Stimulated activated CD4-positive, alpha-beta T cell treated with anti-CD3 and anti-CD28 coated beads, Interleukin-4, amount 100 ng/mL, for 1 hour (primary cell): ENCODE data around the gene ZNF197.
"Not testable (repeated sequence)": the region's sequence is repeated elsewhere in the genome, so short reads cannot be mapped to it uniquely, and the experiment has no call there.

ENCODE experiments used
- DNase-seq: peaks from one replicate; pipeline ENCODE4 v3.0.0-alpha.2; 2020

Gene ZNF197

DNA sequence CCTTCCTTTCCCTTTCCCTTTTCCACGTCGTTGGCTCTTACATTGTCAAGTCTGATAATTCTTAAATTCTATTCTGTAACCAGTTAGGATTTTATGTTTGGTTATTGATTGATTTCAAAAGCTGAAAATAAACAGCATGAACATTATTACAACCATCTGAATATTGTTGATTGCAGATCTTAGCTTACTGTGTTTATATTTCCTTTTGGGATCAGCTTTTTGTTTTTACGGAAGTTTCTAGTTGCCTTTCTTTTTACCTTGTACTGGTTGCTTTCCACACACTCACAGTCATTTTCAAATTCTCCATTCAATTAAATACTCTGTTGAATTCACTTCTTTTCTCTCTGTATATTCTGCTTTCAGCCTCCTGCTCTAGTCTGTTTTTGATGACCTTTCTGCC, 40.3 kb downstream of the ZNF197 start:
- DNase-seq = no peak

DNA sequence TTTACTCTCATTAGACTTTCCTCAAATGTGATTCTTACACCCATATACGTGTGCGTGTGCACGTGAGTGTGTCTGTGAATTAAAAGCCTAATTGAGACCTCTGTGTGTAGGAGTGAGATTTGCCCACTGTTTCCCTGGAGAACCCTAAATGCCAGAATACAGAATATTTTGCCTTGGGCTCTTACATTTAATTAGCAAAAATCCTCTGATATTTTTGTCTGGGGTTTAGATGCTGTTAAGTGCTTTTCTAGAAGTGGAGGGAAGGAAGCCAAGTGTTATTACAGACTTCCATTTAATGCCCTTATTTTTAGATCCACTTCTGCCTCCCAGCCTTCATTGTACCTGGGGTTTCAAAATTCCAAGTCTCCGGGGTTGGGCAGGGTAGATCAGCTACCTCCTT, 41.5 kb downstream of the ZNF197 start:
- no peak for DNase-seq

DNA sequence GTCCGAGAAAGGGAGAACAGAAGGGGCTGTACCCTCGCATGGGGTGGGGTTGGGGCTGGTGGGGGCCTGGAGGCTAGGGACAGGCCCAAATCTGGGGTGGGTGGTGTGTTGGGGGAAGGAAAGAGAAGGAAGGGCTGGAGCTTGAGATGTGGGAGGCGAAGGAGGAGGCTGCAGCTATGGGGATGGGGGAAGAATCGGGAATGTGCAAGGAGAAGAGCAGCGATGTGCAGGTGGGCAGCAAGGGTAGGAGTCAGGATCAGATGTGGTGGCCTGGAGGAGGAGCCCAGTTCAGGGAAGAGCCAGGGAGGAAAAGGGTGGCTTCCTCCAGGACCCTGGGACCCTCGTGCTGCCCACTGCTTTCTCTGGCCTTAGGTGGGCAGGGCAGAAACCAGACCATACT, 44.9 kb downstream of the ZNF197 start:
- no peak for DNase-seq

DNA sequence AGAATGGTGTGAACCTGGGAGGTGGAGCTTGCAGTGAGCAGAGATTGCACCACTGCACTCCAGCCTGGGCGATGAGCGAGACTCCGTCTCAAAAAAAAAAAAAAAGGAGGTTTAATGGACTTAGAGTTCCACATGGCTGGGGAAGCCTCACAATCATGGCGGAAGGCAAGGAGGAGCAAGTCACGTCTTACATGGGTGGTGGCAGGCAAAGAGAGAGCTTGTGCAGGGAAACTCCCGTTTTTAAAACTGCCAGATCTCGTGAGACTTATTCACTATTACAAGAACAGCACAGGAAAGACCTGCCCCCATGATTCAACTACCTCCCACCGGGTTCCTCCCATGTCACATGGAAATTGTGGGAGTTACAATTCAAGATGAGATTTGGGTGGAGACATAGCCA, 48.6 kb downstream of the ZNF197 start:
- not testable (repeated sequence) for DNase-seq

- DNase-seq = no peak
Measured at GRCh38 chr3:44674211-44674610, 49.4 kb downstream of the ZNF197 start.

DNA sequence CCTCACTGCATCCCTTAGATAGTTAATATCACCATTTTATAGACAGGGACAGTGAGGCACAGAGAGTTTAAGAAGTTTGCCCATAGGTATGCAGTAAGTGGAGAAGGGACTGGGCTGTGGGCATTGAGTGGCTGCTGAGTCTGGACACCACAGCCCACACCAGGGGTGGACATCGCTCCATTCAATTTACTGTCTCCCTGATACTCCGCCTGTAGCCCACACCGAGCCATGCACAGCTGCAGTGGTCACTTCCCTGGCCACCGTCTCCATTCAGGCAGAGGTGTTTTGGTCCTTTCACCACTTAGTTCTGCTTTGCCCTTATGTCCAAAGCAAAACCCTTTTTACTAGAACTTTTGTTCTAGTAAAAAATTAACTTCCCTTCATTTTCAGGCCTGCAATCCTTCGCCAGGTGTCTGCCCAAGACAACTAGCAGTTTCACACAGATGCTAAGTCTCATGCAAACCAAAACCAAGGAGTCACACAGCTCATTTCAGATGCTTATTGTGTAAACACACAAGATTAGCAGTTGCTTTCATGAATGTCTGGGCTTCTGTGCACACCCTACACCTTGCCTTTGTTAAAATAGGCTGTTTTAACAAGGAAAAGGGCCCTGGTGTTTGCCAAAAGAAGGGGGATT, 53.8 kb downstream of the ZNF197 start:
- DNase-seq = no peak

- DNase-seq = no peak
Measured at GRCh38 chr3:44680921-44681455, 56.2 kb downstream of the ZNF197 start.

DNA sequence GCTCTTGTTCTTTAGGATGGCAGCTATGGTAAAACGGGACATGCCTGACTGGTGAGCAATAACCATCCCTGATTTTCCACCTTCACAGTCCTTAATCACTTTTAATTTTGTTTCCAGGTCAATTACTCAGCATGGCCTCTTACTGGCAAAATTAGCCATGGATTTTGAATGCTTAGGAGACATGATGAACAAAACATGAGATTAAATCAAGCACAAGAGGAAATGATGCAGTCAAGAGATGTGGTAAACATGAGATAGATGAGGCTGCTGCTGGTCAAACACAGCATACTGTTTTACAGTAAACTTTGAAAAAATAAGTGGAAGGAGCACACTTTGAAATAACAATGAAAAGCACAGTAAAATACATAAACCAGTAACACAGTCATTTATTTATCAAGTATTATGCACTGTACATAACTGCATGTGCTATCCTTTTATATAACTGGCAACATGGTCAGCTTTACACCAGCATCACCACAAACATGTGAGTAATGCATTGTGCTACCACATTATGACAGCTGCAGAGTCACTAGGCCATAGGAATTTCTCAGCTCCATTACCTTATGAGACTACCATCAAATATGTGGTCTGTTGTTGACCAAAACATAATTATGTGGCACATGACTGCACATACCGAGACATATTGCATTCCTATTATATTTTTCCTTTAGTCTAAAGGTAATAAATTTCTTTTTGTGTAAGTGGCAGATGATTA, 57.5 kb downstream of the ZNF197 start:
- DNase-seq = no peak

GRCh38 chr3:44685128-44685800, 60.4 kb downstream of the ZNF197 start:
- DNase-seq = peak; percentile 65

DNA sequence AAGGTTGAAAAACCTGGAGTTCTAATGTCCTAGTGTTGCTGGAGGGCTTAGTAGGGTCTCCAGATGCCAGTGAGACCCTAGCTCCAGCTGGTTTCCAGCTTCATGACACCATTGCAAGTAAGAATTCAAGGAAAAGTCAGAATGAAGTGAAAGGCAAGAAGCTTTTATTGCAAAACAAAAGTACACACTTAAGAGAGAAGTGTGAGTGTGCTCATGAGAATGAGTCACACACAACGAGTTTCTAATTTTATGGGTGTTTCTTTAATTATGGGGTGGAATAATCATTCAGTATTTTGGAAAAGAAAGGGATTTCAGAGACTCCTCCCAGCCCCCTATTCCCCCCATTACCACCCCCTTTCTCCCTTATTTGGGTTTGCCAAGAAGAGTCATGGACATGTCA, 63.1 kb downstream of the ZNF197 start:
- no peak for DNase-seq
